Cardiac fibroblast (primary cell): ENCODE data around the gene RBM39.
"Not testable (repeated sequence)": the region's sequence is repeated elsewhere in the genome, so short reads cannot be mapped to it uniquely, and the experiment has no call there.

Experiments used
- DNase-seq, 2 donors: peaks; one replicate each; pipeline versions ENCODE4 v3.0.0 to v3.0.0-alpha.2; 2010; ENCODE audit warnings: low read depth in 2 of 2
- H3K4me3 ChIP-seq, 2 donors: replicated peaks in 1 of 2; 1 replicate in 1 of 2; 2 replicates in 1 of 2; pipeline ENCODE4 v1.5.1; 2011; ENCODE audit warnings: low read depth in 2 of 2, low read length in 2 of 2, mild to moderate bottlenecking in 2 of 2, moderate library complexity in 1 of 2
- TF ChIP-seq, protein P1 (sequence below): IDR thresholded peaks from one replicate; pipeline ENCODE4 v1.5.1; 2011; ENCODE audit warnings: low read depth, mild to moderate bottlenecking, low read length, inconsistent platforms

RBM39 gene

DNA sequence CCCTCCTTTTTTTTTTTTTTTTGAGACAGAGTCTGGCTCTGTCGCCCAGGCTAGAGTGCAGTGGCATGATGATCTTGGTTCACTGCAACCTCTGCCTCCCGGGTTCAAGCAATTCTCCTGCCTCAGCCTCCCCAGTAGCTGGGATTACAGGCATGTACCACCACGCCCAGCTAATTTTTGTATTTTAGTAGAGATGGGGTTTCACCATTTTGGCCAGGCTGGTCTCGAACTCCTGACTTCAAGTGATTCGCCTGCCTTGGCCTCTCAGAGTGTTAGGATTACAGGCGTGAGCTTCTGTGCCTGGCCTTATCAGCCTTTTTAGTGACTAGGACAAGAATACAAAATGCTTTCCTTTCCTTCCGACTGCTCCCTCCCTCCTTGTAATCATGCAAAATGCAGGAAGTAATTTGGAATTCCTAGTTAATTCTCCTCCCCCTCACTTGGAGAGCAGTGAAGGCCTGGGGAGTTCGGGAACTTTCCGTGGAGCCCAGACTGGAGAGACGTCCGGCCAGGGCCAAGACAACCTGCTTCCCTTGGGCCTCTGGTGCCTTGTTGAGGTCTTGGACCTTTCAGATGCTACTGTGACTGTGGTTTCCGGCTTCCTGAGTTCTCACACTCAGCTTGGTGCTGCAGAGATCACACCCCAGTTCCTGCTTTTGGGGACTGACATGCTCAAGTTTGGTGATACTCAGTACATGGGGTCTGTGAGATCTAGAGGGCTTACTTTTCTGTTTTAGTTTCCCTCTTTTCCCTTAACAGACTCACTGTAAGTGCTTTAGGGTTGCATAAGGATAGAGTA lies 25.8 kb upstream of the RBM39 start:
- TF ChIP-seq, protein P1, sequence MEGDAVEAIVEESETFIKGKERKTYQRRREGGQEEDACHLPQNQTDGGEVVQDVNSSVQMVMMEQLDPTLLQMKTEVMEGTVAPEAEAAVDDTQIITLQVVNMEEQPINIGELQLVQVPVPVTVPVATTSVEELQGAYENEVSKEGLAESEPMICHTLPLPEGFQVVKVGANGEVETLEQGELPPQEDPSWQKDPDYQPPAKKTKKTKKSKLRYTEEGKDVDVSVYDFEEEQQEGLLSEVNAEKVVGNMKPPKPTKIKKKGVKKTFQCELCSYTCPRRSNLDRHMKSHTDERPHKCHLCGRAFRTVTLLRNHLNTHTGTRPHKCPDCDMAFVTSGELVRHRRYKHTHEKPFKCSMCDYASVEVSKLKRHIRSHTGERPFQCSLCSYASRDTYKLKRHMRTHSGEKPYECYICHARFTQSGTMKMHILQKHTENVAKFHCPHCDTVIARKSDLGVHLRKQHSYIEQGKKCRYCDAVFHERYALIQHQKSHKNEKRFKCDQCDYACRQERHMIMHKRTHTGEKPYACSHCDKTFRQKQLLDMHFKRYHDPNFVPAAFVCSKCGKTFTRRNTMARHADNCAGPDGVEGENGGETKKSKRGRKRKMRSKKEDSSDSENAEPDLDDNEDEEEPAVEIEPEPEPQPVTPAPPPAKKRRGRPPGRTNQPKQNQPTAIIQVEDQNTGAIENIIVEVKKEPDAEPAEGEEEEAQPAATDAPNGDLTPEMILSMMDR = no peak
- H3K4me3 ChIP-seq = no peak overlapping the region
- peak; percentile 70 to 81 for DNase-seq

DNA sequence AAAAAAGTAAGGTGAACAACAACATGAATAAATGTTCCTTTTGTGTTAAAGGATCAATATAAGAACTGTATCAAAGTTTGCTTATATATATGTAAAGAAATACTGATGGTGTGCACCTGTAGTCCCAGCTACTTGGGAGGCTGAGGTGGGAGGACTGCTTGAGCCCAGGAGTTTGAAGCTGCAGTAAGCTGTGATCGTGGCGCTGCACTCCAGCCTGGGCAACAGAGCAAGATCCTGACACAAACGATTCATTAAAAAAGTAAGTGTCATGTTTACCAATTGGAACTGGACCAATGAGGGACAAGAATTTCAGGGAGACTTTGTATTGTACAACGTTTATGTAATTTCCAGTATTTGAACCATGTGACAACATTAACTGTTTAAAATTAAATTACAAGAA lies 24.8 kb upstream of the RBM39 start:
- DNase-seq = no peak
- TF ChIP-seq, protein P1 = no peak
- H3K4me3 ChIP-seq = no peak overlapping the region

DNA sequence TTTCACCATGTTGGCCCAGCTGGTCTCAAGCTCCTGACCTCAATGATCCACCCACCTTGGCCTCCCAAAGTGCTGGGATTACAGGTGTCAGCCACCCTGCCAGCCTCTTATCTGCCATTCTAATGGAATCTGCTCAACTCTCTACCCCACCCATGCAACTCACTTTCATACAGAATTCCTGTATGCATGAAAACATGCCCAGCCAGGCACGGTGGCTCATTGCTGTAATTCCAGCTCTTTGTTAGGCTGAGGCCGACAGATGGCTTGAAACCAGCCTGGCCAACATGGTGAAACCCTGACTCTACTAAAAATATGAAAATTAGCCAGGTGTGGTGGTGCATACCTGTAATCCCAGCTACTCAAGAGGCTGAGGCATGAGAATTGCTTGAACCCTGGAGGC lies 22.9 kb upstream of the RBM39 start:
- H3K4me3 ChIP-seq, DNase-seq: not testable (repeated sequence)

DNA sequence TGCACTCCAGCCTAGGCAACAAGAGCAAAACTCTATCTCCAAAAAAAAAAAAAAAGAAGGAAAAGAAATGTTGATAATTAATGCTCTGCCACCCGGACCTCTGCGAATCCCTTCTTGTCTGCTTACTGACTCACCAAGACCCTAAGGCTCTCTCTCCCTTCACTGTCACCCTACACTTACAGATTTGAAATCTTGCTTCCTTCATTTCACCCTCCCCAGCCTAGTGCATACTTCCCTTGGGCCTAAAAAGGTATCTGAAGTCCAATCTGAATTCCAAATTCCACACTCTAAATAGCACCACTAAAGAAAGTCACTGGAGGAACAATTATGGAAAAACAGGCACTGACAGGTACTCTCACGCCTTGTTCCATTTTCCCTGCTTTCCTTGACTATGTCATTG lies 20.4 kb upstream of the RBM39 start:
- no peak overlapping the region for H3K4me3 ChIP-seq
- DNase-seq = no peak
- TF ChIP-seq, protein P1 = no peak

DNA sequence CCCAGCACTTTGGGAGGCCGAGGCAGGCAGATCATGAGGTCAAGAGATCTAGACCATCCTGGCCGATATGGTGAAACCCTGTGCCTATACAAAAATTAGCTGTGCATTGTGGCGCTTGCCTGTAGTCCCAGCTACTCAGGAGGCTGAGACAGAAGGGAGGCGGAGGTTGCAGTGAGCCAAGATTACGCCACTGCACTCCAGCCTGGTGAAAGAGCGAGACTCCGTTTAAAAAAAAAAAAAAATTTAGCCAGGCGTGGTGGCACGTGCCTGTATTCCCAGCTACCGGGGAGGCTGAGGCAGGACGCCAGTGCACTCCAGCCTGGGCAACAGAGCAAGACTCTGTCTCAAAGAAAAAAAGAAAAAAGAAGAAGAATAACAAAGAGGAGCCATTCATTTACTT lies 19.5 kb upstream of the RBM39 start:
- DNase-seq, H3K4me3 ChIP-seq: not testable (repeated sequence)

DNA sequence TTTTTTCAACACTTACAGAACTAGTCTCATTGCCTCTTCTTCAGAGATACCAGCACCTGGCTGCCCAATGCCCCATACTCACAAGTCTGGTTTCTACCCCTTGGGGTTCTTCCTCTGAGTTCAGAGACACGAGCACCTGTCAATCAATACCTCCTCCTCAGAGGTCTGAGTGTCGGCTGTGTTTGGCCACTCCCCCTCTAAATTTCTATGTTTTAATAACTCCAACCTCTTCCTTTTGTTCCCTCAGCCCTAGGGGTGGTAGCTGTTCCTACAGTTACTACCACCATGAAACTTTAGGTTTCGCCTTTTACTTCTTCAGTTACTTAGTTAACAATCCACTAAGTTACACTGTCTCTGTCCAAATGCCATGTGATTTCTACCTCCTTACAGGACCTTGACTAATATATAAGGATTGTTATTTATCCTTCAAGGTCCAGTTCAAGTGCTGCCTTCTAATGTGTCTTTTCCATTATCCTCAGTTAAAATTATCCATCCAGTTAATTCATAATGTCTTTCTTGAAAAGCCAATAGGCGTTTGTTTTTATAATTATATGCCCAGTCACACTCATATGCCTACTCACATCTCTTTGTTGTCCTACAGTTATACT lies 15.1 kb upstream of the RBM39 start:
- TF ChIP-seq, protein P1 = no peak
- no peak for DNase-seq
- no peak overlapping the region for H3K4me3 ChIP-seq

DNA sequence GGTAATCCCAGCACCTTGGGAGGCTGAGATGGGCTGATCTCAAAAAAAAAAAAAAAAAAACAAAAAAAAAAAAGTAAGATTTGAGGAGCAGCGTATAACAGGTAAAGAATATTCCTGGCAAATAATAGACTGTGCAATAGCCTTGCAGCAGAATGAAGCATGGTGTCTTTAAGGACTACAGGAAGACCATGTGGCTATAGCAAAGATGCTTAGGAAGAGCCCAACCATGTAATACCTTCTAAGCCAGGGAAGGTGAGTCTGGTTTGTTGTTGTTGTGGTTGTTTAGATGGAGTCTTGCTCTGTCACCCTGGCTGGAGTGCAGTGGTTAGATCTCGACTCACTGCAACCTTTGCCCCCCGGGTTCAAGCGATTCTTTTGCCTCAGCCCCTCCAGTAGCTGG lies 14.3 kb upstream of the RBM39 start:
- TF ChIP-seq, protein P1 = no peak
- H3K4me3 ChIP-seq = no peak overlapping the region
- no peak for DNase-seq

DNA sequence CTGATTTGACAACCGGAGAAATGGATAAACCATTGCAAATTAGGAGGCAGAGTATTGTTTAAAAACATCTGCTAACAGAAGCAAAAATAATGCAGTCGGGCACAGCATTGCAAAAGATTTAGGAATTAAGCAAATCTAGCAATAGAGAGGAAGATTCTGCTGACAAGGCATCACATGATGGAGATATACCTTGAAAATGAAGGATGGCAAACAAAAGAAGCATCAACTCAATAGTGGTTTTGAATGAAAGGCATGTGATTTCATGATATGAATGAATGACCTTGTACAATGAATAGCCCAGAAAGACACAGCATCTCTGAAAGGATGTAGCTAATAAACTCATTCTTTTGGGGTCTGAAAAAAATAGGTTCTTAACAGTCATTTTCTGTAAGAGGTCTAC lies 8.6 kb upstream of the RBM39 start:
- DNase-seq = no peak
- TF ChIP-seq, protein P1 = no peak
- H3K4me3 ChIP-seq = no peak overlapping the region

DNA sequence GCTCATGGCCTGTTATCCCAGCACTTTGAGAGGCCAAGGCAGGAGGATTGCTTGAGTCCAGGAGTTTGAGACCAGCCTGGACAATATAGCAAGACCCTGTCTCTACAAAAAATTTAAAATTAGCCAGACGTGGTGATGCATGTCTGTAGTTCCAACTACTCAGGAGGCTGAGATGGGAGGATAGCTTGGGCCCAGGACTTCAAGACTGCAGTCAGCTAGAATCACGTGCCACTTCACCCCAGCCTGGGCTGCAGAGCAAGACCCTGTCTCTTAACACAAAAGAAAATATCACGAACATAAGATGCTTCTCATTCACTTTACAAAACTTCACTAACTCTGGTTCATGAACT lies 2.4 kb upstream of the RBM39 start:
- not testable (repeated sequence) for DNase-seq, H3K4me3 ChIP-seq
